Right renal pelvis (tissue), 4 donors: ENCODE measurements around the gene ARID3A. TPM values are rescaled to one million over a fixed set of nuclear protein-coding genes. Genes with fewer than 3 reads are reported as not detected.
"Not testable (repeated sequence)": the region's sequence is repeated elsewhere in the genome, so short reads cannot be mapped to it uniquely, and the experiment has no call there.

Source experiments
- DNase-seq, 4 donors: peaks; one replicate each; pipeline ENCODE4 v3.0.0-alpha.2; 2013; ENCODE audit warnings: low read depth in 4 of 4, low spot score in 3 of 4, missing footprints in 1 of 4
- polyA plus RNA-seq, 4 donors: library from polyadenylated mRNA; unstranded; fragments of 120-200 nt; gene quantifications; one replicate each; pipeline ENCODE4 v1.2.1, GENCODE V29; 2013; ENCODE audit not compliant: insufficient read length in 4 of 4

ARID3A gene
- polyA plus RNA-seq, 4 donors, result 19.4 to 27.4 (median 22.9) TPM

DNA sequence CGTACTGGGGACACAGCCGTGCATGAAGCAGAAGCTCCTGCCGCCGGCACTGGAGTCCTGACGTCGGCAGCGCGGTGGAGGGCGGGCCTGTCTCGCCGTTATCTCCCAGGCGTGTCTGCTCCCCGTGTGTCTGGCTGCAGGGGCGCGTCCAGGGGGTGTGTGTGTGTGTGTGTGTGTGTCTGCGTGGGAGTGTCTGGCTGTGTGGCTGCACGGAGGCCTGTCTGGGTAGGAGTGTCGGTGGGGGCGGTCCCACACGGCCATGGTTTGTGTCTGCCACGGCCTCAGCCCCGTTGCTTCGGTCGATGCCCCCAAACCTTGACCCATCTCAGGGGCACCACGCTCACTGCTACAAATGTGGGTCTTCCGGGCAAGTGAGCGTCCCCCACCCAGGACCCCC, 18.3 kb downstream of the ARID3A start:
- no peak for DNase-seq

DNA sequence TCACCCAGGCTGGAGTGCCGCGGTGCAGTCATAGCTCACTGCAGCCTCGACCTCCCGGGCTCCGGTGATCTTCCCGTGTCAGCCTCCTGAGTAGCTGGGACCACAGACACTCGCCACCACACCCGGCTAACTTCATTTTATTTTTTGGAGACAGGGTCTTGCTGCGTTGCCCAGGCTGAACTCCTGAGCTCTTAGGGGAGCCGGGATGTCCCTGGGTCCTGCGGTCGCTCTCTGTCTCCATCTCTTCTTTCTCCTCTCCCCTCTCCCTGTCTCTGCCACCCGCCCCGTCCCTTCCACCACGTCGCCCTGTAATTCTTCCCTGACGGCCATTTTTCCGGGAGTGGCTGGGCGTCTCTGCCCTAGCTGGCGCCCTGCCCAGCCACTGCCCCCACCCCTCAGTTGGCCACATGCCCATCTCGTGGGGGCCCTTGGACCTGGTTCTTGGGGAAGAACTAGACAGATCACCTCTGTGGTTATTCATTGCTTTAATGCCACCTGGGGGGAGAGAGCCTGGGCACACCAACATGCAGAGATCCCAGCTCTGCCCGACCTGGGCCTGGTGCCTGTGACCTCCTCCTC, 18.9 kb downstream of the ARID3A start:
- no peak for DNase-seq

DNA sequence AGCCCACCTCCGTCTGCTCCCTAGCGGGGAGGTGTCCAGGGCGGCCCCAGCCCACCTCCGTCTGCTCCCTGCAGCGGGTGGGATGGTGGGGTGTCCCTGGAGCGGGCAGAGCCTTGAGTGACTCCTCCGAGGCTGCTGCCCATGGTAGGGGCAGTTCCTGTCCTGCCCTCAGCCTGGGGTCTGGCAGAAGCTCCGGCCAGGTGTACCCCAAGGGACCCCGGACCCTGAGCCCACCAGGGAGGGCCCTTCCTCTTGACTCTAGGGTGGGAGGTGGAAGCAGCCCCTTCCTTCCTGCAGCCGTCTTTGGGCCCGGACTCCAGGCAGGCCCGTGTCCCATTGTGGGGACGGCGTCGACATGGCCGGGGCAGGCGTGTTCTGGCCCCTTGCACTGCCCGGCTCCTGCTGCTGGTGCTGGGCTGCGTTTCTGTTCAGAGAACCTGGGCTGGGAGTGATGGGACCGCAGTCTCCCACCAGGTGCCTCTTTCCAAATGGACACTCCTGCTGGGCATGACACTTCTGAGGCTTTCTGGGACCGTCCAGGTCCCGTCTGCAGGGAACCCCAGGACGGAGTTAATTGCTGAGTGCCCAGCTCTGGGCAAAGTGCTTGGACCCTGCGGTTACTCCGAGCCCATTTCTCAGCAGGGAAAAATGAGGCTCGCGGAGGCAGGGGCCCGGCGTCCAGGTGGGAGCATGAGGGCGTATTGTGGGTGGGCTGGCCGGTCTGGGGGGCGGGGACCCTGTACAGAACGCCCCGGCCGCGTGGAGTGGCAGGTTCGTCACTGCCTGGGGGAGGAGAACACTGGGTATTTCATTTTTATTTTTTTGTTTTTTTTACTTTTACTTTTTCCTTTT, 19.8 kb downstream of the ARID3A start:
- DNase-seq, result no peak

DNA sequence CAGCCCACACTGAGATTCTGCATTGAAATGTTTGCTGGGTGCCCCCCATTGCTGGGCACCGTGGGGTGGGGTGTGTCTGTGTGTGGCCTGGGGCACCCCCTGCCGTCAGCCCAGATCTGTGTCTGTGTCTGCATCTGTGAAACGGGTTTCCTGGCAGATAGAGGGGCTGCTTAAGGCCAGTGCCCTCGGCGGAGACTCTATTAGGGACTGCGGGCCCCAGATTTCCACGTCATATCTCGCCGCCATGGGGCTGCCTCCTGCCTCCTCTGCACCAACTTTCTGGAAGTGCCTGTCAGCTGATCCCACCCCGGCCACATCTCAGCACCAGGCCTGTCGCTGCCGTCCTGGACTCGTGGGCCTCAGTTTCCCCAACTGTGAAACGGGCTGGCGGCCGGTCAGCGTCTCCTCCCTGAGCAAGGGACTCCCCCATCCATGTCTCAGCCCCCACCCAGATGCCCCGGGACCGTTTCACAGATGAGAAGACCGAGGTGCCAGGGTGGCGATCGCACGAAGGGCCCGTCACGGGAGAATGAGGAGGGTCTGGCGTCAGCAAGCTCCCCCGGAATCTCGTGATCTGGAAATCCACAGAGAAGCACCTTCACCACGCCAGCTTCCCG, 21.4 kb downstream of the ARID3A start:
- no peak for DNase-seq

DNA sequence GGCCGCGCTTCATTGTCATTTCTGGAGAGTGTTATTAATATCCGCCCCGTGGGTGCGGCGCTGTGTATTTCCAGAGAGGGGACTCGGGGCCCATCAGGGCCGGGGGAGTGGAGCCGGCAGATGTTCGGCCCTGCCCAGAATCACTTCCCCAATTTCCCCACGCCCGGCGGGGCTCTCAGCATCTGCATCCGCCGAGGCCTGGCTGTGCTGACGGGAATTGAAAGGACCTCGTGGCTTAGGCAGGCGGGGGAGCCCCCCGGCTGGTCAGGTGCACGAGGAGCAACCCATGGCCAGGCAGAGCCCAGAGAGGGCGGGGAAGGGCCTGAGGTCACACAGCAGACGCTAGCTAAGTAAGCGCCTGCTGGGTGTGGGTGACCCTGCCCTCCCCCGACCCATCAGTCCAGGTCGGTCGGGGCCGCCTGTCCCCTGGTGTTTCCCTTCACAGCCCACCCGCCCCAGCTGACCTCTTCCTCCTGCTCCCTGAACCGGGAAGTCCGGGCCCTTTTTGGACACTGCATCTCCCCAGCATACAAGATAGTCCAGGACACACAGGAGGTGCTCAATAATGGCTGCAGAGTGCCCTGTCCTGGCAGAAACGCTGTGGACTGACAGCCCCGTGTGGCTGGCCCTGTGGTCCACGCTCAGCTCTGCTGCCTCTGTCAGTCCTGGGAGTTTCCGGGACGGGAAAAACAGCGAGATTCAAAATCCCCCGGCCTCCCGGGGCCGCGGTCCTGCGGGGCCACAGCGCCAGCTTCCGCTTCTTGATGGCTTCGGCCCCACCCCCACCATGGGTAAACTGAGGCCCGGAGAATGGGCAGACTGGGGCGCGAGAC, 22.1 kb downstream of the ARID3A start:
- DNase-seq, result no peak

DNA sequence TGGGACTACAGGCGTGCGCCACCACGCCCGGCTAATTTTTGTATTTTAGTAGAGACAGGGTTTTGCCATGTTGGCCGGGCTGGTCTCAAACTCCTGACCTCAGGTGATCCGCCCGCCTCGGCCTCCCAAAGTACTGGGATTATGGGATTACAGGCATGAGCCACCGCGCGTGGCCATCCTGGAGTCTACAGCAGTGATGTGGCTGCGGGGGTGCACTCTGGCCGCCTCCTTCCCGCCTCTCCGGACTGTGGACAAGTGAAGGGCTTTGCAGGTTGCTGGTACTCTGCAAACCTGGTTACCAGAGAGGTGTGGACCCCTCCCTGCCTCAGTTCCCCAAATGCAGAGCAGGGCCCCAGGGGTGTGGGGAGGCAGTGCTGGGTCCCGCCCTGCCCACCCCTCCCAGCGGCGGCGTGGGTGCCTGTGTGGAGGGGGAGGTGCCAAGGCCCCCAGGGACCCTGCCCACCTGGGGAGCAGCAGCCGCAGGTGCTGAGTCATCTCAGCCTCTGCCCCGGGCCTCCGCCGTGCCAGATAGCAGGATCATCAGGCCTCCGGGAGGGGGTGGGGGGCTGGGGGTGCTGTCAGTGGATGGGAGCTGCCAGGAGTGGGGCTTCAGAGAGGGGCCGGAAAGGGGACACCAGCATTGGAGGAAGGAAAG, 23.1 kb downstream of the ARID3A start:
- DNase-seq, result no peak

DNA sequence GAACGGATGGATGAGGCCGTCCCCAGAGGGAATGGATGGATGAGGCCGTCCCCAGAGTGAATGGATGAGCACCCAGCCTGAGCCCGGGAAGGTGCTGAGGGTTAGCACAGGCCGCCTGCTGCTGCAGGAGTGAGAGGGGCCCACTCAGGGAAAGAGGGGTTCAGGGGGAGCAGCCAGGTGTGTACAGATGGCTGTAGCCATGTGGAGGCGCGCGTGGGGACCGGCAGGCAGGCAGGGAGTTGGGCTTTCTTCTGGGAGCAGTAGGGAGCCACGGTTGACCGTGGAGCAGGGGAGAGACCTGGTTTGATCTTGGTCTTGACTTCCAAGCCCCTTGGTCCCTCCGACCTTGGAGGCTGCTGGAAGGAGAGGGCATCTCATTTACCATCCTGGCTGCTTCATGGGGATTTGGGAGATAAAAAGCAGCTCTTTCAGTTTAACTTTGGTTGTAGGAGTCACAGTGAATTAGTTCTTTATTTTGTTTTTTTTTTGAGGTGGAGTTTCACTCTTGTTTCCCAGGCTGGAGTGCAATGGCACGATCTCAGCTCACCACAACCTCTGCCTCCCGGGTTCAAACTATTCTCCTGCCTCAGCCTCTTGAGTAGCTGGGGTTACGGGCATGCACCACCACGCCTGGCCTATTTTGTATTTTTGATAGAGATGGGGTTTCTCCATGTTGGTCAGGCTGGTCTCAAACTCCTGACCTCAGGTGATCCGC, 24.7 kb downstream of the ARID3A start:
- DNase-seq, result no peak

DNA sequence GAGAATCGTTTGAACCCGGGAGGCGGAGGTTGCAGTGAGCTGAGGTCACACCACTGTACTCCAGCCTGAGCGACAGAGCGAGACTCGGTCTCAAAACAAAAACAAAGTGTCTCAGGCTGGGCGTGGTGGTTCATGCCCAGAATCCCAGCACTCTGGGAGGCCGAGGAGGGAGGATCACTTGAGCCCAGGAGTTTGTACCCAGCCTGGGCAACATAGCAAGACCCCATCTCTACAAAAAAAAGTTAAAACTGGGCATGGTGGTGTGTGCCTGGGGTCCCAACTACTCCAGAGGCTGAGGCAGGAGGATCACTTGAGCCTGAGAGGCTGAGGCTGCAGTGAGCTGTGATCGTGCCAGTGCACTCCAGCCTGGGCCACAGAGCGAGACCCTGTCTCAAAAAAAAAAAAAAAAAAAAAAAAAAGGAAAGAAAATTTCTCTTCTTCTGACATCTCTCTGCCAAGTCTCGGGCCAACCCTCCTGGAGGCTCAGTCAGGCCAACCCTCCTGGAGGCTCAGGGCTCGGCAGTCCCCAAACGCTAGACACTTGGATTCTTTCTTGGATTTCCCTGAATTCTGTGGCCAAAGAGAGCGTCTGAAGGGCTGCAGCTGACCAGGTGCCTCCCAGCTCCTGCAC, 26.3 kb downstream of the ARID3A start:
- DNase-seq, result no peak

DNA sequence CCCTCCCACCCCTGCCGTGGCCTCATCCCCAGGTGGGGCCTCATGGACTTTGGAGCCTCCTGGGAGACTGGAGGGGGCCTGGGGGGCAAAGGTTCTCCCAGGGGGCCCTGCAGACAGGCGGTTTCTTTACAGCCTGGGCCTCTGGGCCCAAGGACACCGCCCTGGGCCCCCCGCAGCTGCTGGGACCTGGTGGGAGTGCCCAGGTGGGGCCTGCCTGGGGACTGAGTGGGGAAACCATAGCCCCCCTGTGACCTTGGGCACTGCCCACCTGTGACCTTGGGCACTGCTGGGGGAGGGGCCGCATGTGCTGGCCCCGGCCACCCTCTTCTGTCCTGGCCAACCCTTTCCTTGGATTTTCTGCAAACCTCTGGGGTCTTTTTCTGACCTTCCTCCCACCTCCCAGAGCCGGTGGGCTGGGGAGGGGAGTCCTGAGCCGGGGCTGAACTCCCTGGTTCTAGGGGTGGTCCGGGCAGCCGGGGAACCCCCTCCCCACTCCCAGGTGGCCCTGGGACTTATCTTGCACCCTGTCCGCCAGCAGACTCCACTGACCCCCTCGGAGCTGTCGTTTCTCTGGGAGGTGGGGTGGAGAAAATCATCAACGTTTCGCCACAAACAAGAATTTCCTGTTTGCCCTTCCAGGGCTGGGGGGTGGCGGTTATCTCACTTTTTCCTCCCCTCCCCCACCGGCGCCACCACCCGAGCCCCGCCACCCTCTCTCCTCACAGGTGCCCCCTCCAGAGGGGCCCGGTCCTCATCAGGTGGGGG, 27.0 kb downstream of the ARID3A start:
- DNase-seq, result no peak

DNA sequence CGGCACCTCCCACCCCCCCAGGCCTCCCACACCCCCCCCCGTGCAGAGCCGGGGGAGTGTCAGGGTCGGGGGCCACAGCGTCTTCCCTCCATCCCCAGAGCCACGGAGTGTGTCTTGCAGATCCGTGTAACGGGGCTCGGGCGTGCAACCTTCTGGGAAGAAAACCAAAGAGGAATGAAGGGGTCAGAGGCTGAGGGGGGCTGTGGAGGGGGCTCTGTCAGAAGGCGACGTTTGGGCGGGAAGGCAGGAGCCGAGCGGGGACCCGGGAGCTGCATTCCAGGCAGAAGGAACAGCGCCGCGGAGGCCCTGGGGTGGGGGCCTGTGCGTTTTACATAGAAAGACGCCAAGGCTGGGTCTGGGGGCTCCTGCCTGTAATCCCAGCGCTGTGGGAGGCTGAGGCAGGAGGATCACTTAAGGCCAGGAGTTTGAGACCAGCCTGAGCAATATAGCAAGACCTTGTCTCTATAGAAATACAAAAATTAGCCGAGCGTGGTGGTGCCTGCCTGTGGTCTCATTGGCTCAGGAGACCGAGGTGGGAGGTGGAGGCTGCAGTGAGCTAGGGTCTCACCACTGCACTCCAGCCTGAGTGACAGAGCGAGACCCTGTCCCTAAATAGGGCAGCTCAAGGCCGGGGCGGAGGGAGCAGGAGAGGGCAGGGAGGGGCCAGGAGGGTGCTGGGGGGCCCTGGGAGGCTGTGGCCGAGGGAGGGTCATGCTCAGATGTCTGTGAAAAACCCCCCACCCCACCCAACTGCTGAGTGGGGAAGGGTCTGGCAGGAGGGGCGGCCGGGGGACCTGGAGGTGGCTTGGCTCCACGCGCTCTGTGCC, 27.8 kb downstream of the ARID3A start:
- DNase-seq, result no peak

DNA sequence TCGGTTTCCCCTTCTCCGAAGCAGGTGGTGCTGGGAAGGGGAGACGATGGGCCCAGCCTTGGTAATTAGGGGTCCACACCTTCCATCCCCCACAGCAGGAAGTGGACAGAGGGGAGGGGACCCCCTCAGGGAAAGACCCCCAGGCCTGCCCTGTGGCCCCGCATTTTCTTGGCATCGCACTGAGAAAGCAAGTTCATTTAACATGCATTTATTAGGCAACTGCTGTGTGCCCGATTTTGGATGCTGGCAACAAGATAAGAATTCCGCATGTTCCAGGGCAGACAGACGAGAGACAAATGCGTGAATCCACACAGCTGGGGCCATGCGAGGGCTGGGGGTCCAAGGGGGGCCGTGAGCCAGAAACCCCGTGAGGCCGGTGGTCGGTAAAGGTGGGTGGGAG, 28.4 kb downstream of the ARID3A start:
- DNase-seq, result no peak

DNA sequence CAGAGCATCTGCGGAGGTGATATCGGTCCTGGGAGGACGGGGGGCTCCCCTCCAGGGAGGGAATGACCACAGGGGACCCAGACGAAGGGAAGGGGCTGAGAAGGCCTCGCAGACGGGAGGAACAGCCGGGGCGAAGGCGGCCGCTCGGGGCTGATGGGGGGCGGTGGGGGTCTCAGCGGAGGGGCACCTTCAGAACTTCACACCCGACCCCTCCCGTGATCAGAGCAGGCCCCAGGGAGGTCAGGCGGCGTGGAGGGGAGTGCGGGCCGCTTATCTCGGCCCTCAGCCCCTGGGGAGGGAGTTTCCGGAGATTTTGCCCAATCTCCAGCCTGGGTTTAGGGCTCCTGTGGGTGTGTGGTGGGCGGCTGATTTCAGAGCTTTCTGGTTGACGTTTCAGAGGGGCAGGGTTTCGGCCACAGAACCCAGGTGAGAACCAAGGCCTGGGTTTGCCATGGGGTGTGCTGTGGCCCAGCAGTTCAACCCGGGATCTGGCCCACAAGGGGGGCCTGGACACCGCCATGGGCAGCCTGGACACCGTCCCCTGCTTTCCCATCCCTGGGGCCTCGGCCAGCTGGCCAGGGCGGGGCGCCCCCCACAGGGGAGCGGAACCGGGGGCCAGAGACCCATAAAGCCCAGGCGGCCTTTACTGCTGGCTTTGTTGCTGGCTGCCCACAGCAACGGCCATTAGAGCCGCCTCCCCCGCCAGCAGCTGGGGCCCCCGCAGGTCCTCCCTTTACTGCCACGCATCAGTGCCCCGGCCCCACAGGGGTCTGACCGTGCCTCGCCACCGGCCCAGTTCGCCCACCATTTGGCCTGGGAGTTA, 29.0 kb downstream of the ARID3A start:
- no peak for DNase-seq

DNA sequence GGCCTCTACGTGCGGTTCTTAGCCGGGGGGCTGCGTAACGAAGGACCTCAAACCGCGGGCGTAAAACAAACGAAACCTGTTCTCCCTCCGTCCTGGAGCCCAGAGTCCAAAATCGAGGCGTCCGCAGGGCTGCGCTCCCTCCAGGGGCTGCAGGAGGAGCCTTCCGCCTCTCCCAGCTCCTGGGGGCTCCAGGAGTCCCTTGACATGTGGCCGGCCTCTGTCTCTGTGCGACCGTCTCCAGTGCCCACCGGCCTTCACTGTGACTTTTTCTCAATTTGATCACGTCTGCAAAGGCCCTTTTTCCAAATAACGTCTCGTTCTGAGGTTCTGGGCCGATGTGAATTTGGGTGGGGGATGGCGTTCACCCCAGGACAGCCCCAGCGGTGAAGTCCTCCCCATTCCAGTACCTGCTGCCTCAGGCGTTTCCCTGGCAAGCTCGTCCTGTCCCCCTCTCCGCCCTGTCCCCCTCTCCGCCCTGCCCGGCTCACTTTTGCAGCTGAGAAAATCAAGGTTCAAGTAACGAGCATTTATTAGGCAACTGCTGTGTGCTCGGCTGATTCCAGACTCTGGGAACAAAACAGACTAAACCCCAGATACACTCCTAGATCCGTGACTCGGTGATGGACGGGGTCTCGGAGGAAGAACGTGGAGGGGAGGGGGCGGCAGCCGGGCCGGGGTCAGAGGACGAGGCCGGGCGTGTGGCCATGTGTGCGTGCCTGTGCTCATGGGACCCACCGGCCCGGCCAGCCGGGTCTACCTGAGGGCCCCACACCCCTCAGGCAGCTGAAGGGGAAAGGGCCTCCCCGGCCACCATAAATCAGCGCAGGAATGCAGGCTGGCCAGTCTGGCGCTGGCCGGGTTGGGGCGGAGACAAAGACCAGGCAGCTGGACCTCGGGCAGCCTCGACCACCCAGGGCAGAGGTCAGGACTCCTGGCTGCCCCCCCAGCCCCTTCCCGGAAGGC, 30.2 kb downstream of the ARID3A start:
- DNase-seq, result no peak

DNA sequence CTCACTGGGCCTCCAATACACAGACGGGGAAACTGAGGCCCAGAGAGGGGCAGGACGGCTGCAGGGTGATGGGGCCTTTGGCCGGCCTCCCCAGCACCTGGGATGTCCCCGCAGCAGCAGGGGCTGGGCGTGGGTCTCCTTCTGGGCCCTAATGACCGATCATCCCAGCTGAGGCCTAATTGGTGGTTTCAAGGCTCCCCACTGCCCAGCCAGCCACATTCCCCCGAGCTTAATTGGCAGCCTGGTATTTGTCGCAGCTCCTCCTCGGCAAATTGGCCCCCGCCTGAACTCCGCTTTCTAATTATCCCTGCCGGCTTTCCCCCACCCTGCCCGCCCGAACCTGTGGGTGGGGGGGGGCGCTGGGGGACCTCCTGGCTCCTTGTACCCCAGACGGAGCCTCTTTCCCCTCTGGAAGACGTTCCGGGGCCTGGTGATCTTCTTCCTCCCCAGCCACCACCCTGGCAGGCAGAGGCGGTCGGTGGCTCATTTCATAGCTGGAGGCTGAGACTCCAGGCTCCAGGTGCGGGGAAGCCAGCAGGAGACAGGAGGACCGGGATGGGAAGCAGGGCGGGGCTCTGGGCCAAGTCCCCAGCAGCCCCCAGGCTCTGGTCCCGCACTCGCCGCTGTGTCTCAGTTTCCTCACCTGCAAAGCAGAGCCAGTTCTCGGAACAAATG, 31.1 kb downstream of the ARID3A start:
- DNase-seq, result no peak

DNA sequence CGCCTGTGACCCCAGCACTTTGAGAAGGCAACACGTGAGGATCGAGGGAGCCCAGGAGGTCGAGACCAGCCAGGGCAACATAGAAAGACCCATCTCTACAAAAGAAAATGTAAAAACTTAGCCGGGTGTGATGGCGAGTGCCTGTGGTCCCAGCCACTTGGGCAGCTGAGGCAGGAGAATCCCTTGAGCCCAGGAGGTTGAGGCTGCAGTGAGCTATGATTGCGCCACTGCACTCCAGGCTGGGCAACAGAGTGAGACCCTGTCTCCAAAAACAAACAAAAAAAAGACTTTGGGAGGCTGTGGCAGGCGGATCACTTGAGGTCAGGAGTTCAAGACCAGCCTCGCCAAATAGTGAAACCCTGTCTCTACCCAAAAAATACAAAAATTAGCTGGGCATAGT, 31.7 kb downstream of the ARID3A start:
- not testable (repeated sequence) for DNase-seq
